Cardiac muscle cell (in vitro differentiated cells and primary cell): ENCODE data around the gene RFT1. TPM values are rescaled to one million over a fixed set of nuclear protein-coding genes. Genes with fewer than 3 reads are reported as not detected.

Source experiments
- DNase-seq, 2 donors: peaks; one replicate each; pipeline versions ENCODE4 v3.0.0 to v3.0.0-alpha.2; 2010 to 2017; ENCODE audit warnings: low read depth in 1 of 2, low spot score in 1 of 2
- H3K27ac ChIP-seq: fragments of 200-600 bp; sonication (generic); 2 replicates; pipeline ENCODE4 v1.5.1; 2016
- H3K27me3 ChIP-seq: fragments of 200-600 bp; sonication (generic); 2 replicates; pipeline ENCODE4 v1.6.0; 2016; ENCODE audit warnings: control low read depth
- H3K36me3 ChIP-seq: fragments of 200-600 bp; sonication (generic); 2 replicates; pipeline ENCODE4 v1.5.1; 2016; ENCODE audit warnings: control low read depth
- H3K4me1 ChIP-seq: fragments of 200-600 bp; sonication (generic); 2 replicates; pipeline ENCODE4 v1.8.1; 2017; ENCODE audit warnings: low read depth, mild to moderate bottlenecking, mixed run types
- H3K4me3 ChIP-seq: fragments of 200-600 bp; sonication (generic); 2 replicates; pipeline ENCODE4 v1.5.1; 2016; ENCODE audit warnings: mild to moderate bottlenecking
- H3K9me3 ChIP-seq: fragments of 200-600 bp; sonication (generic); 2 replicates; pipeline ENCODE4 v1.5.1; 2017; ENCODE audit warnings: low read depth, mild to moderate bottlenecking, control low read depth
- polyA plus RNA-seq: library from polyadenylated mRNA; unstranded; fragments of >200 nt; fragmentation: Nextera tagmentation; extraction: Ambion mirVana; gene quantifications from 2 replicates; pipeline ENCODE4 v1.2.1, GENCODE V29; 2016
- total RNA-seq: library from RNA; depleted of rRNA; stranded (reverse); fragments of >200 nt; gene quantifications from 2 replicates; pipeline ENCODE4 v1.2.3, GENCODE V29; 2016
- TF ChIP-seq, protein P1 (sequence below): IDR thresholded peaks from 2 replicates; pipeline ENCODE4 v1.5.1; 2012; ENCODE audit warnings: low read depth, mild to moderate bottlenecking, low read length

RFT1 gene
- total and polyA plus RNA-seq, 2 experiments from 2014 or later, result 8.1 to 16.1 TPM

DNA sequence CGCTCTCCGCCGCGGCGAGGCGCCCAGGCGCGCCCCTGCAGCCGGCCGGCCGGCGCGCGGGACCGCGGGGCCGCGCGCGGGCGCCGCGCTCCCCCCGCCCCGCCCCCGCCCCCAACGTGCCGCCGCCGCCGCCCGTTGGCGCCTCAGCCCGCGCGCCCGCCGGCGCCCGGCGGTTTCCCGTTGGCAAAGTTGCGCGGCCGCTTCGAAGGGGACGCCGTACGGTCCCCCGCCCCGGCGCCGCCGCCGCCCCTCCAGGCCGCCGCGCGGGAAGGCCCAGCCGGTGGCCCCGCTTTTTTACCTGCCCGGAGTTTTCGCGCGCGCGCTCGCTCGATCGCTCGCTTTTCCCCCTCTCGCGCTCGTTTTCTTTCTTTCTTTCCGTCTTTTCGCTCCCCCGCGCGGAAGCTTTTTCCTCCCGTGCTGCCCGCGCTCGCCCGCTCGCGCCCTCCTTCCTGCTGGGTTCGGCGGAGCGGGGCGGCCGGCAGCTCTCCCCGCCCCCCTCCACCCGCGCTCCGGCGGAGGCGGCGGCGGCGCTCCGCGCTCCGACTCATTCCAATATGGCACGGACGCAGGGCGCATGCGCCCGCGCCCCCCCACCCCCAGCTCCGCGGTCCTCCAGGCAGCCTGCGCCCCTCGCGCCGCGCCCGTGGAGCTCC lies 84.6 kb downstream of the RFT1 start, which contains the start of gene SFMBT1:
Gene SFMBT1, minus strand, starts transcription at position 556 of the 653 bp plus-strand sequence. CDS start 76,945 bp downstream, outside the sequence.
- Histone ChIP-seq H3K27ac (no peak within 1 kb of the TSS), H3K27me3 (peaks cover 81% of the 10 kb centered on the region), H3K4me3 (peak within 1 kb of the TSS; percentile 95), H3K36me3 (no peaks in the 10 kb centered on the region), H3K9me3 (no peaks in the 10 kb centered on the region), H3K4me1 (no peaks in the 10 kb centered on the region)
- TF ChIP-seq, protein P1, sequence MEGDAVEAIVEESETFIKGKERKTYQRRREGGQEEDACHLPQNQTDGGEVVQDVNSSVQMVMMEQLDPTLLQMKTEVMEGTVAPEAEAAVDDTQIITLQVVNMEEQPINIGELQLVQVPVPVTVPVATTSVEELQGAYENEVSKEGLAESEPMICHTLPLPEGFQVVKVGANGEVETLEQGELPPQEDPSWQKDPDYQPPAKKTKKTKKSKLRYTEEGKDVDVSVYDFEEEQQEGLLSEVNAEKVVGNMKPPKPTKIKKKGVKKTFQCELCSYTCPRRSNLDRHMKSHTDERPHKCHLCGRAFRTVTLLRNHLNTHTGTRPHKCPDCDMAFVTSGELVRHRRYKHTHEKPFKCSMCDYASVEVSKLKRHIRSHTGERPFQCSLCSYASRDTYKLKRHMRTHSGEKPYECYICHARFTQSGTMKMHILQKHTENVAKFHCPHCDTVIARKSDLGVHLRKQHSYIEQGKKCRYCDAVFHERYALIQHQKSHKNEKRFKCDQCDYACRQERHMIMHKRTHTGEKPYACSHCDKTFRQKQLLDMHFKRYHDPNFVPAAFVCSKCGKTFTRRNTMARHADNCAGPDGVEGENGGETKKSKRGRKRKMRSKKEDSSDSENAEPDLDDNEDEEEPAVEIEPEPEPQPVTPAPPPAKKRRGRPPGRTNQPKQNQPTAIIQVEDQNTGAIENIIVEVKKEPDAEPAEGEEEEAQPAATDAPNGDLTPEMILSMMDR, result no peak
- peak; percentile 73 to 76 for DNase-seq

DNA sequence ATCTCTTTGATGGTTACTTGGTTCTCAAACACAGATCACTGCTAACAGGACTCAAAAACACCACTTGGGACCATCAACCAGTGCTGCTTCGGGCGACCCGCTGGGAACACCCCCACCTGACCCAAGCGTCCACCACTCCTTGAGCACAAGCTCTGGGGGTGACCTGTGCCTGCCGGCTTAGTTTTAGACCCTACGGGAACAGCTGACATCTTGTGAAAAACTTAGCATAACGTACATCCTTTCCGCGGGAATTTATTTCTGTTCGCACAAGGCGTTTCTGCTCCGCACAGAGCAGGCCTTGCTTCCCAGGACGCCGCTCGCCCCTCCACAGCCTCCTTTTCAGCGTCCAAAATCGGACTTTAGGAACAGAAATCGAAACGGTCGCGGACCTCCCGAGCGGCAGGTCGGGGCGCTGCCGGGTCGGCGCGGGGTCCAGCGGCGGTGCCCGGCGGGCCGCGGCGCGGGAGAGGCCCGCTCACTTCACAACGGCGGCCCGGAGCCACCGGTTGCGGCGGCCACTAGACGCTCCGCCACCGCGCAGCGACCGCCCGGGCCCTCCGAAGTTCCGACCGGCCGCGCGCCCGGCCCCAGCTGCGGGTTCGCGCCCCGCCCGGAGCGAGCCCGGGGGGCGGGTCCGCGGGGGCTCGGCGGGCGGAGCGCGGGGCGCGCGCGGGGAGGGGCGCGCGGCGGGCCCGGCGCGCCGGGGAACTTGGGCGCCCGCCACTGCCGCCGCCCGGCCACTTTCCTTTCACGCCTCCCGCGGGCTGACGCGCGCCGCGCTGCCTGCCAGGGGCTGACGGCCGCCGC lies 85.3 kb downstream of the RFT1 start:
- Histone ChIP-seq H3K4me3 (peak overlapping the region; percentile 90), H3K4me1 (no peaks in the 10 kb centered on the region), H3K9me3 (no peaks in the 10 kb centered on the region), H3K27me3 (peaks cover 76% of the 10 kb centered on the region), H3K36me3 (no peaks in the 10 kb centered on the region), H3K27ac (no peak overlapping the region)
- DNase-seq, result peak; percentile 69 to 75
- TF ChIP-seq, protein P1, result no peak

DNA sequence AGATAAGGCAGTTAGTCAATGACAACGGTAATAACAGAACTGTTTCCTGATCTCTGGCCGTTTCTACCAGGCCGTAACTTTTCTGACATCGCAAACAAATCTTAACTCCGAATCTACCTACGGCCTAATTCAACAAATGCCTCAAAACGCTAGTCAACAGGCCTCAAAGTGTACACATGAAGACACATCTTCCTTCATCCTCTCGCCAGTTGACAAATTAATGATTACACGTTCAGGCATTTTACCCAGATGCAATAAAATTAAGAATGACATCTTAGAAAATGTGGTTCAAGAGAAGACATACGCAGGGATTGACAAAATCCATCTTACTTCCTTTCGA lies 85.9 kb downstream of the RFT1 start:
- Histone ChIP-seq H3K27ac (no peak overlapping the region), H3K4me1 (no peaks in the 10 kb centered on the region), H3K36me3 (no peaks in the 10 kb centered on the region), H3K27me3 (peaks cover 73% of the 10 kb centered on the region), H3K9me3 (no peaks in the 10 kb centered on the region), H3K4me3 (peak overlapping the region; percentile 90)
- TF ChIP-seq, protein P1, result no peak
- no peak for DNase-seq

DNA sequence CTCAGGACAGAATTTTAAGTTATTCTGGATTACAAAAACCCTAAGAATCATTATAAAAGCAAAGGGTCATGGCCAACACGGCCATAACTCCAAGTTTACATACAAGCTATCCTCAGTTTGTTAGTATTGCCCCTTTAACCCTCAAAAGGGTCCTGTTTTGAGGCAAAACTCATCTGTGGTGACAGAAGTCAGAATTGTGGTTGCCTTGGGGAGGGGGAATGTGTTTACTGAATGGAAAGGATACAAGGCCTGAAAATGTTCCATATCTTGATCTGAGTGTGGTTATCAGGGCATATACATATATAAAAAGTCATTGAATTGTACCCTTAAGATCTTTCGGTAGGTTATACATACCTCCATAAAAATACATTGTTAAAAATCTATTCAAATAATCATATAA lies 86.5 kb downstream of the RFT1 start:
- H3K4me3 ChIP-seq, result no peak overlapping the region
- TF ChIP-seq, protein P1, result no peak
- no peak overlapping the region for H3K27ac ChIP-seq
- H3K4me1 ChIP-seq, result no peaks in the 10 kb centered on the region
- H3K36me3 ChIP-seq, result no peaks in the 10 kb centered on the region
- H3K9me3 ChIP-seq, result no peaks in the 10 kb centered on the region
- no peak for DNase-seq
- H3K27me3 ChIP-seq, result peaks cover 69% of the 10 kb centered on the region

DNA sequence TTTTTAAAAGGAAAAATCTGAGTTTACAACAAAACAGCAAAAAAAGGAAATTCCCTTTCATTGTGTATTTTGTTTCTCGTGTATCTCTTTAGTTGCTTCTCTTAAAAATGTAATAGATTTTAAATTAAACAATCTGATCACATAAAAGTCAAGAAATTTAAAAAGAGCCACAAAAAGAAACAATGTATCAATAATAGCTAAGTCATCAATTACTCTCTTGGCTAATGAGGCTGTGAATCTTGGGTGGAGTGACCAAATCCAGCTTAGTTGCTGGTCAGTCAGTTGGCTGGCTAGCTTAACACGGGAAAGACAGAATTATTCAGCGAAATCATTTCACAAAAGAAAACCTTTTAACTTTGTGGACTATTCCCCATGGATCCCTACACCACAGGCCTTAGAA lies 87.6 kb downstream of the RFT1 start:
- H3K27ac ChIP-seq, result no peak overlapping the region
- DNase-seq, result no peak
- H3K36me3 ChIP-seq, result no peaks in the 10 kb centered on the region
- TF ChIP-seq, protein P1, result no peak
- H3K4me1 ChIP-seq, result no peaks in the 10 kb centered on the region
- no peak overlapping the region for H3K4me3 ChIP-seq
- H3K27me3 ChIP-seq, result peaks cover 58% of the 10 kb centered on the region
- H3K9me3 ChIP-seq, result no peaks in the 10 kb centered on the region
